Upper lobe of left lung (tissue), 6 donors: ENCODE measurements around the gene OXCT1. TPM values are rescaled to one million over a fixed set of nuclear protein-coding genes. Genes with fewer than 3 reads are reported as not detected.

Source experiments
- ATAC-seq, 2 donors: fragments of 200-7000 bp; cut with Tn5 transposase; one replicate each; pipeline ENCODE4 v1.9.1; 2022; ENCODE audit warnings: mild to moderate bottlenecking in 2 of 2, moderate library complexity in 2 of 2; ENCODE audit not compliant: low FRiP score in 2 of 2
- DNase-seq, 2 donors: peaks; one replicate each; pipeline ENCODE4 v3.0.0-alpha.2; 2019 to 2020
- H3K27ac ChIP-seq, 4 donors: fragments of 200-600 bp; sonication (generic); one replicate each; pipeline ENCODE4 v1.5.1; 2016 to 2019
- H3K27me3 ChIP-seq, 4 donors: fragments of 200-600 bp; sonication (generic); one replicate each; pipeline ENCODE4 v1.5.1; 2017 to 2019
- H3K36me3 ChIP-seq, 4 donors: fragments of 200-600 bp; sonication (generic); one replicate each; pipeline ENCODE4 v1.5.1; 2016 to 2019
- H3K4me1 ChIP-seq, 4 donors: fragments of 200-600 bp; sonication (generic); one replicate each; pipeline ENCODE4 v1.5.1; 2018 to 2019
- H3K4me3 ChIP-seq, 4 donors: fragments of 200-600 bp; sonication (generic); one replicate each; pipeline ENCODE4 v1.5.1; 2017 to 2019; ENCODE audit warnings: mild to moderate bottlenecking in 2 of 4, moderate library complexity in 1 of 4
- H3K9me3 ChIP-seq, 4 donors: fragments of 200-600 bp; sonication (generic); one replicate each; pipeline ENCODE4 v1.5.1; 2018 to 2019
- EP300 ChIP-seq, 4 donors: sonication (generic); formaldehyde crosslinking; IDR thresholded peaks; one replicate each; pipeline ENCODE4 v1.5.1; 2017; ENCODE audit warnings: antibody characterized with exemption in 4 of 4, control low read depth in 2 of 4
- POLR2A ChIP-seq, 4 donors: fragments of 450-650 bp; IDR thresholded peaks; one replicate each; pipeline ENCODE4 v1.5.1; 2016 to 2017; ENCODE audit warnings: antibody characterized with exemption in 4 of 4, mild to moderate bottlenecking in 2 of 4
- POLR2AphosphoS5 ChIP-seq, 2 donors: sonication (generic); formaldehyde crosslinking; IDR thresholded peaks; one replicate each; pipeline ENCODE4 v1.5.1; 2017; ENCODE audit warnings: antibody characterized with exemption in 2 of 2
- WGBS, 2 donors: methylation state at CpG; one replicate each; pipeline ENCODE4 v1.1.5; 2017 to 2018; 5-methylcytosine and 5-hydroxymethylcytosine counted together
- total RNA-seq, 6 donors: library from RNA; depleted of rRNA in 4 of 6; stranded (reverse); fragments of >200 nt in 4 of 6; gene quantifications; one replicate each; pipeline versions ENCODE4 v1.1.0 to v1.2.1, GENCODE V29; 2016 to 2021
- TF ChIP-seq, protein P1 (sequence below), 6 experiments: fragments of 450-650 bp in 4 of 6; fragments of 200-600 bp in 2 of 6; sonication (generic) in 2 of 6; IDR thresholded peaks; one replicate each; pipeline ENCODE4 v1.5.1; 2016 to 2019; ENCODE audit warnings: antibody characterized with exemption in 6 of 6
- donor health status: DM: no; HTN: no; CAD: no; lungs with moderate emphysema.
- donor health status: DM: no; HTN: yes; CAD: no; lungs with severe emphysema.

OXCT1 gene
- total RNA-seq, 6 donors from 2014 or later: 6.4 to 16.3 (median 12.1) TPM

DNA sequence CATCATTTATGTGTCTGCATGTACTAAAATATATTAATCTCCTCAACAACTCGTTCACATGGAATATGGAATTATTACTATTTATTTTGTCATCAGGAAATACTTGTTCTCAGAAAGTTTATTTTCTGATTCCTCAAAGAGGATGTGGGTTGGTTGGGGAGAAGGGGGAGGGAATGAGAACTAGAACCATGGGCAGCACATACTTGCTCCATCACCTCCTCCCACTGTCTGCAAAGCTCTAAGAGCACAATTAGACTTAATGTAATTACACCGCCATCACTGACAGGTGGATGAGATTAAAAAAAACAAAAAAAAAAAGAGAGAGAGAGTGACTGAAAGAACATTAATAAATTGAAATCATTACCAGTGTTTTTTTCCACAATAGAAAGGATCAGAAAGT lies 98.2 kb downstream of the OXCT1 start:
- Histone ChIP-seq H3K27me3 (no peaks in the 10 kb centered on the region), H3K4me1 (no peaks in the 10 kb centered on the region), H3K4me3 (no peak overlapping the region), H3K36me3 (no peaks in the 10 kb centered on the region), H3K9me3 (no peaks in the 10 kb centered on the region), H3K27ac (no peak overlapping the region)
- TF ChIP-seq, protein P1, sequence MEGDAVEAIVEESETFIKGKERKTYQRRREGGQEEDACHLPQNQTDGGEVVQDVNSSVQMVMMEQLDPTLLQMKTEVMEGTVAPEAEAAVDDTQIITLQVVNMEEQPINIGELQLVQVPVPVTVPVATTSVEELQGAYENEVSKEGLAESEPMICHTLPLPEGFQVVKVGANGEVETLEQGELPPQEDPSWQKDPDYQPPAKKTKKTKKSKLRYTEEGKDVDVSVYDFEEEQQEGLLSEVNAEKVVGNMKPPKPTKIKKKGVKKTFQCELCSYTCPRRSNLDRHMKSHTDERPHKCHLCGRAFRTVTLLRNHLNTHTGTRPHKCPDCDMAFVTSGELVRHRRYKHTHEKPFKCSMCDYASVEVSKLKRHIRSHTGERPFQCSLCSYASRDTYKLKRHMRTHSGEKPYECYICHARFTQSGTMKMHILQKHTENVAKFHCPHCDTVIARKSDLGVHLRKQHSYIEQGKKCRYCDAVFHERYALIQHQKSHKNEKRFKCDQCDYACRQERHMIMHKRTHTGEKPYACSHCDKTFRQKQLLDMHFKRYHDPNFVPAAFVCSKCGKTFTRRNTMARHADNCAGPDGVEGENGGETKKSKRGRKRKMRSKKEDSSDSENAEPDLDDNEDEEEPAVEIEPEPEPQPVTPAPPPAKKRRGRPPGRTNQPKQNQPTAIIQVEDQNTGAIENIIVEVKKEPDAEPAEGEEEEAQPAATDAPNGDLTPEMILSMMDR (IDR thresholded peaks at IDR 0.05): no peak
- TF ChIP-seq POLR2AphosphoS5 (IDR thresholded peaks at IDR 0.05) (no peak), EP300 (IDR thresholded peaks at IDR 0.05) (no peak), POLR2A (IDR thresholded peaks at IDR 0.05) (no peak)
- DNase-seq (no peak), ATAC-seq (no peak)
- whole genome bisulfite sequencing, 2 donors: 61 to 65% methylated on average over 2 of the region's 2 CpGs

DNA sequence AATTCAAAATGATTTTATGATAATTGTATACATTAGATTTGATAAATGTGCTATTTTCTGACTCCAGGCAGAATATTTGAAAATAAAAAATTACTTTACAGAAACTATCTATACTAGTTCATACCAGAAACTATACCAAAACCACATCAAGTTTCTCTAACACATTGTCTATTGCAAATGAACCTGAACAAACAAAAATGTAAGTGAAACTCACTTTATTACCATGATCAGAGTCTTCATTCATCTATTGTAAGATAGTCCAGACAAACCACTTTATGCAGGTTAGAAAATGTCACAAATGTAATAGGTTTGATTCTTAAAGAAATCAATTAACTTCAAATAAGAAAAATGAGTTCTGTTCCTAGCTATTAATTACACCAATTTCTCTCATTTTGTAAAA lies 99.4 kb downstream of the OXCT1 start:
- ATAC-seq: no peak
- Histone ChIP-seq H3K4me1 (no peaks in the 10 kb centered on the region), H3K9me3 (no peaks in the 10 kb centered on the region), H3K36me3 (no peaks in the 10 kb centered on the region), H3K27me3 (no peaks in the 10 kb centered on the region), H3K4me3 (no peak overlapping the region), H3K27ac (no peak overlapping the region)
- TF ChIP-seq, protein P1 (IDR thresholded peaks at IDR 0.05): no peak
- TF ChIP-seq EP300 (IDR thresholded peaks at IDR 0.05) (no peak), POLR2AphosphoS5 (IDR thresholded peaks at IDR 0.05) (no peak), POLR2A (IDR thresholded peaks at IDR 0.05) (no peak)
- DNase-seq: no peak

- Histone ChIP-seq H3K9me3 (no peaks in the 10 kb centered on the region), H3K4me1 (no peaks in the 10 kb centered on the region), H3K27me3 (no peaks in the 10 kb centered on the region), H3K36me3 (no peaks in the 10 kb centered on the region), H3K4me3 (no peak overlapping the region), H3K27ac (no peak overlapping the region)
- WGBS, 2 donors: 96 to 100% methylated on average over 5 of the region's 5 CpGs
- ATAC-seq: no peak
- no peak for TF ChIP-seq EP300 (IDR thresholded peaks at IDR 0.05)
- no peak for TF ChIP-seq POLR2A (IDR thresholded peaks at IDR 0.05)
- TF ChIP-seq, protein P1 (IDR thresholded peaks at IDR 0.05): no peak
- no peak for TF ChIP-seq POLR2AphosphoS5 (IDR thresholded peaks at IDR 0.05)
- no peak for DNase-seq
Observed at GRCh38 chr5:41768692-41769091, 101.5 kb downstream of the OXCT1 start.

DNA sequence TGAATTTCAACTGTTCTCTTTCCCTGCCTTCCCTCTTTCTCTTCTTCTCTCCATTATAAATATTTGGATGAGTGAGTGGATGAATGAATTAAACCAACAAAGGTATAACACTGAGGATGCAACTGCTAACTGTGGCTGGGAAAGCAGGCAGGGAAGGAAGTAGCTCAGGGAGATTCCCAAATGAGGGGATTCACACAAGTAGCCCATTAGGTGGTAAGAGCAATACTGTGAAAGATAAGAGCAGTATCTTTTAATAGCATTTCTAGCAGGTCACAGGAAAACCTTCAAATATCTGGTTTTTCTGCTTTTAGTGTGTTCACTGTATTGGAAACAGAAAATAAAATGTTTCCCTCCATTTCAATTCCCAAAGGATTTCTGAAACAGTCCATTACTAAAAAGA lies 105.6 kb downstream of the OXCT1 start:
- DNase-seq (no peak), ATAC-seq (no peak)
- no peak overlapping the region for H3K4me3 ChIP-seq
- H3K4me1 ChIP-seq: no peaks in the 10 kb centered on the region
- TF ChIP-seq POLR2AphosphoS5 (IDR thresholded peaks at IDR 0.05) (no peak), POLR2A (IDR thresholded peaks at IDR 0.05) (no peak), EP300 (IDR thresholded peaks at IDR 0.05) (no peak)
- TF ChIP-seq, protein P1 (IDR thresholded peaks at IDR 0.05): no peak
- H3K27me3 ChIP-seq: no peaks in the 10 kb centered on the region
- H3K36me3 ChIP-seq: peaks cover 0 to 11% (median 0%) of the 10 kb centered on the region in 4 donors
- H3K27ac ChIP-seq: no peak overlapping the region
- H3K9me3 ChIP-seq: no peaks in the 10 kb centered on the region

GRCh38 chr5:41763574-41763973 lies 106.7 kb downstream of the OXCT1 start:
- DNase-seq (no peak), ATAC-seq (no peak)
- no peak for TF ChIP-seq EP300 (IDR thresholded peaks at IDR 0.05)
- TF ChIP-seq, protein P1 (IDR thresholded peaks at IDR 0.05): no peak
- no peak for TF ChIP-seq POLR2A (IDR thresholded peaks at IDR 0.05)
- TF ChIP-seq POLR2AphosphoS5 (IDR thresholded peaks at IDR 0.05): no peak
- Histone ChIP-seq H3K9me3 (no peaks in the 10 kb centered on the region), H3K27ac (no peak overlapping the region), H3K36me3 (peaks cover 0 to 11% (median 0%) of the 10 kb centered on the region in 4 donors), H3K4me1 (no peaks in the 10 kb centered on the region), H3K4me3 (no peak overlapping the region), H3K27me3 (no peaks in the 10 kb centered on the region)
- 96 to 100% methylated on average over 2 of the region's 2 CpGs for WGBS, 2 donors
